ENCODE measurements around the gene DMWD.

DNA sequence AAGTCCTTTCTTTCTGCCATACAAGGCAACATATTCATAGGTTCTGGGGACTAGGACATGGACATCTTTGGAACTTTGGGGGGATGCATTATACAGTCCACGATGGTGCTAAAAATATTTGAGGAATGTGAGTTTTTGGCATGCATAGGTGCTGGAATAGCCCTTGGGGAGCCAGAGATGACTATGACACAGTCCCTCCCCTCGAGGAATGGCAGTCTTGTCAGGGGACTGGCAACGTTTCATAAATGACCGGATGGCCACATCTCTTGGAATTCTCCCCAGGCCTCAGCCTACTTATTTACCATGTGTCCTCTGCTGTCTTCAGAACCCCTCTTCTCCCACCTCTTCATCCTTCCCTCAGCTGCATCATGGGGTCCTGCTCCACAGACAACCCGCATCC, 45.8 kb downstream of the DMWD start:
- TF ChIP-seq, protein P1, sequence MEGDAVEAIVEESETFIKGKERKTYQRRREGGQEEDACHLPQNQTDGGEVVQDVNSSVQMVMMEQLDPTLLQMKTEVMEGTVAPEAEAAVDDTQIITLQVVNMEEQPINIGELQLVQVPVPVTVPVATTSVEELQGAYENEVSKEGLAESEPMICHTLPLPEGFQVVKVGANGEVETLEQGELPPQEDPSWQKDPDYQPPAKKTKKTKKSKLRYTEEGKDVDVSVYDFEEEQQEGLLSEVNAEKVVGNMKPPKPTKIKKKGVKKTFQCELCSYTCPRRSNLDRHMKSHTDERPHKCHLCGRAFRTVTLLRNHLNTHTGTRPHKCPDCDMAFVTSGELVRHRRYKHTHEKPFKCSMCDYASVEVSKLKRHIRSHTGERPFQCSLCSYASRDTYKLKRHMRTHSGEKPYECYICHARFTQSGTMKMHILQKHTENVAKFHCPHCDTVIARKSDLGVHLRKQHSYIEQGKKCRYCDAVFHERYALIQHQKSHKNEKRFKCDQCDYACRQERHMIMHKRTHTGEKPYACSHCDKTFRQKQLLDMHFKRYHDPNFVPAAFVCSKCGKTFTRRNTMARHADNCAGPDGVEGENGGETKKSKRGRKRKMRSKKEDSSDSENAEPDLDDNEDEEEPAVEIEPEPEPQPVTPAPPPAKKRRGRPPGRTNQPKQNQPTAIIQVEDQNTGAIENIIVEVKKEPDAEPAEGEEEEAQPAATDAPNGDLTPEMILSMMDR (conservative IDR thresholded peaks at IDR 0.05; ENCODE audit: low read length): no peak
- no peak for TF ChIP-seq EZH2phosphoT487 (IDR thresholded peaks at IDR 0.05; ENCODE audit: borderline replicate concordance, low read depth, low read length)

All from OCI-LY7 (cell line).